Measurements from ENCODE around the gene GPC6. TPM values are rescaled to one million over a fixed set of nuclear protein-coding genes. Genes with fewer than 3 reads are reported as not detected.

The GPC6 gene
- total and polyA plus RNA-seq, 4 donors: 5.9 to 29.1 (median 18.2) TPM

- TF ChIP-seq FOXA1 (IDR thresholded peaks at IDR 0.05) (no peak), ZBTB33 (IDR thresholded peaks at IDR 0.05) (no peak), EGR1 (IDR thresholded peaks at IDR 0.05; ENCODE audit: low read depth in 2 of 2) (no peak)
Observed at GRCh38 chr13:93248627-93249047, 22.0 kb downstream of the GPC6 start (continued).

DNA sequence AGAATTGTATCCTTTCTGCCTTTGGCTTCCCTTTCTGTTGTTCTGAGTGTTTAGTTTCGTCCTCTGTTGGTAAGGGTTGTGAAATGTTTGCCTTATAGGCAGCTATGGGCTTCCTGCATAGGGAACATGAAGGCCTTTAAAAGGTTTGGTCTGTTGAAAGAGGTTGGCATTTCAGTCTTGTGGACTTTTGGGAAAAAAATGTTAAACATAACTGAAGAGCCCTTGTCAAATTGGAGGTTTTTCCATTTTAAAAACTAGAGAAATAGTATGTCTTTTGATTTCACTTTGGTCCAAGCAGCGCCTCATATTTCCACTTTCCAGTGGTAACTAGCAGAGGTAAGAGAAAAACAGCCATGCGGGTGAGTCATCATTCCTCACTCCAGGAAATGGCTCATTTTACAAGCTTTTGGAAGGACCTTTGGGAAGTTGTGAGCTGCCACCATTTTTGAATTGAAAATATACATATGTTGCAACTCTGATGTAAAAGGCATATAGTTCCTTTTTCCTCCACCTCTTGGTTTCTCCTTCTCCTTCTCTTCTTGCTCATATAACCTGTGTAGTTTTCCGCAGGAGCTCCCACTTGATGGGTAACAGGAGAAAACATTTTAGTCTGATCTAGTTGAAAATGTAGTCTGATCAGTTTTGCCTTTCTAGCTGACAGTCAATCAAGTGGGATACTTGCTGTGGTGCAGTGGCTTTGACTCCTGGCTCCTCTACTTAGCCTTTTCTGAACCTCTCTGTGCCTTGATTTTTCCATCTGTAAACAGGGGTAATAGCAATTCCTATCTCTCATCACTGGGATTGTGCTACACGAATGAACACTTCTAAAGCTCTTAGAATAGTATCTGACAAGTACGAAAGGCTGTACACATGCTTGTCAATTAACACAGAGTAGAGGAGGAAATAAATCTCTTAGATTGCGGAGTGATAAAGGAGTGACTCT lies 23.0 kb downstream of the GPC6 start:
- Histone ChIP-seq H3K36me3 (ENCODE audit: control insufficient read depth in 4 of 4, insufficient read depth in 3 of 4, low read depth in 1 of 4, low read length in 3 of 4) (no peaks in the 10 kb centered on the region), H3K27ac (ENCODE audit: low read depth in 1 of 2, low read length in 2 of 2) (peak overlapping the region in 1 of 2 donors; percentile 70), H3K4me1 (ENCODE audit: control insufficient read depth in 4 of 4, insufficient read depth in 4 of 4, low read length in 3 of 4) (peaks cover under 1 to 17% (median 4%) of the 10 kb centered on the region in 4 donors), H3K9ac (ENCODE audit: low read depth in 1 of 2, low read length in 2 of 2) (peak overlapping the region in 1 of 2 donors; percentile 13), H3K4me3 (ENCODE audit: low read depth in 1 of 3, low read length in 3 of 3) (no peak overlapping the region), H3K27me3 (ENCODE audit: control insufficient read depth in 4 of 4, insufficient read depth in 4 of 4, low read length in 3 of 4) (no peaks in the 10 kb centered on the region), H3K9me3 (ENCODE audit: control insufficient read depth in 4 of 4, low read length in 3 of 4) (no peaks in the 10 kb centered on the region)
- DNase-seq (ENCODE audit: low spot score): no peak
- TF ChIP-seq FOXA2 (IDR thresholded peaks at IDR 0.05) (no peak), HNF4A (conservative IDR thresholded peaks at IDR 0.05) (peak in 1 of 2 donors; percentile 6), MAX (IDR thresholded peaks at IDR 0.05) (no peak), FOXA1 (IDR thresholded peaks at IDR 0.05) (no peak), ZBTB33 (IDR thresholded peaks at IDR 0.05) (no peak), RAD21 (IDR thresholded peaks at IDR 0.05) (no peak), TAF1 (conservative IDR thresholded peaks at IDR 0.05) (no peak), CTCF (IDR thresholded peaks at IDR 0.05; ENCODE audit: low read depth, low read length, missing input control) (no peak), JUND (IDR thresholded peaks at IDR 0.05) (peak in 1 of 2 donors; percentile 22), NR2F2 (IDR thresholded peaks at IDR 0.05) (no peak), SP1 (IDR thresholded peaks at IDR 0.05) (no peak)
- 88% methylated on average over 7 of the region's 7 CpGs for WGBS

- Histone ChIP-seq H3K9me3 (ENCODE audit: control insufficient read depth in 4 of 4, low read length in 3 of 4) (no peaks in the 10 kb centered on the region), H3K9ac (ENCODE audit: low read depth in 1 of 2, low read length in 2 of 2) (no peak overlapping the region), H3K27ac (ENCODE audit: low read depth in 1 of 2, low read length in 2 of 2) (no peak overlapping the region), H3K36me3 (ENCODE audit: control insufficient read depth in 4 of 4, insufficient read depth in 3 of 4, low read depth in 1 of 4, low read length in 3 of 4) (no peaks in the 10 kb centered on the region), H3K27me3 (ENCODE audit: control insufficient read depth in 4 of 4, insufficient read depth in 4 of 4, low read length in 3 of 4) (no peaks in the 10 kb centered on the region), H3K4me3 (ENCODE audit: low read depth in 1 of 3, low read length in 3 of 3) (no peak overlapping the region), H3K4me1 (ENCODE audit: control insufficient read depth in 4 of 4, insufficient read depth in 4 of 4, low read length in 3 of 4) (peaks cover 0 to 3% (median 0%) of the 10 kb centered on the region in 4 donors)
- no peak for DNase-seq (ENCODE audit: low spot score)
- 81% methylated on average over 4 of the region's 4 CpGs for WGBS
- TF ChIP-seq YY1 (IDR thresholded peaks at IDR 0.05): no peak
- TF ChIP-seq NR2F2 (IDR thresholded peaks at IDR 0.05): no peak
- no peak for TF ChIP-seq SP1 (IDR thresholded peaks at IDR 0.05)
- TF ChIP-seq HNF4G (IDR thresholded peaks at IDR 0.05): no peak
- no peak for TF ChIP-seq TAF1 (conservative IDR thresholded peaks at IDR 0.05)
- no peak for TF ChIP-seq RAD21 (IDR thresholded peaks at IDR 0.05)
- no peak for TF ChIP-seq REST (IDR thresholded peaks at IDR 0.05)
- TF ChIP-seq ZBTB33 (IDR thresholded peaks at IDR 0.05): no peak
Observed at GRCh38 chr13:93254775-93255174, 28.2 kb downstream of the GPC6 start.

Data from liver (tissue), 9 donors.